Activated CD8-positive, alpha-beta T cell treated with anti-CD3 and anti-CD28 coated beads for 36 hours (primary cell): ENCODE data around the gene NDOR1. TPM values are rescaled to one million over a fixed set of nuclear protein-coding genes. Genes with fewer than 3 reads are reported as not detected.
A peak's percentile ranks its signal among the peaks of the same experiment; 100 is the strongest.

Source experiments
- ATAC-seq: fragments of 200-7000 bp; cut with Tn5 transposase; one replicate; pipeline ENCODE4 v1.10.0; 2021; ENCODE audit warnings: mild to moderate bottlenecking, moderate library complexity
- CTCF ChIA-PET: fragments of 350-600 bp; sonication (Branson Sonifier 250); formaldehyde crosslinking; loops from one replicate; lab custom pipeline; 2021; ENCODE audit warnings: antibody characterized with exemption; lab: Charles Lee
- POLR2A ChIA-PET: fragments of 350-600 bp; sonication (Branson Sonifier 250); formaldehyde crosslinking; loops from one replicate; lab custom pipeline; 2021; ENCODE audit warnings: antibody characterized with exemption; lab: Charles Lee
- DNase-seq: peaks from one replicate; pipeline ENCODE4 v3.0.0-alpha.2; 2020
- H3K27ac Mint-ChIP-seq: one replicate; pipeline ENCODE4 v1.8.0; 2021; ENCODE audit warnings: mild to moderate bottlenecking, mixed read lengths
- H3K27me3 Mint-ChIP-seq: one replicate; pipeline ENCODE4 v1.8.0; 2021; ENCODE audit warnings: mixed read lengths
- H3K36me3 Mint-ChIP-seq: one replicate; pipeline ENCODE4 v1.8.0; 2021; ENCODE audit warnings: low read depth, mixed read lengths
- H3K4me1 Mint-ChIP-seq: one replicate; pipeline ENCODE4 v1.8.0; 2021; ENCODE audit warnings: low read depth, mixed read lengths
- H3K4me3 Mint-ChIP-seq: one replicate; pipeline ENCODE4 v1.8.0; 2021; ENCODE audit warnings: mild to moderate bottlenecking, moderate library complexity, mixed read lengths
- H3K9me3 Mint-ChIP-seq: one replicate; pipeline ENCODE4 v1.8.0; 2021; ENCODE audit warnings: mixed read lengths
- CTCF ChIP-seq: fragments of 200-600 bp; IDR thresholded peaks from one replicate; pipeline ENCODE4 v1.8.0; 2022; ENCODE audit warnings: antibody characterized with exemption, mild to moderate bottlenecking
- intact Hi-C: fragments of 100-400 bp; cut with micrococcal nuclease; formaldehyde crosslinking; loops from one replicate; pipeline ENCODE4 v1.10.0; 2022
- total RNA-seq, 2 experiments: library from RNA; stranded (reverse); gene quantifications; one replicate each; pipeline ENCODE4 v1.2.3, GENCODE V29; 2021

Gene NDOR1
- total RNA-seq, 2 experiments from 2014 or later = 29.5 to 30.7 TPM

GRCh38 chr9:137224830-137225694, 19.6 kb downstream of the NDOR1 start, which contains the start of gene CYSRT1:
TSS of gene CYSRT1 (plus strand) at chr9:137225174. CDS start at chr9:137225622, 448 bp downstream.
- peak; percentile 69 for DNase-seq
- Mint-ChIP-seq H3K9me3 (no peaks in the 10 kb centered on the region), H3K4me3 (peak within 1 kb of the TSS; percentile 80), H3K4me1 (peaks cover 11% of the 10 kb centered on the region), H3K27ac (peak within 1 kb of the TSS; percentile 71), H3K27me3 (peaks cover 1% of the 10 kb centered on the region), H3K36me3 (no peaks in the 10 kb centered on the region)
- intact Hi-C loops = loop anchor here (5.0 kb wide), 1 partner anchor 103 kb away; no protein-coding TSS in a partner anchor
- POLR2A ChIA-PET = interaction anchor here (1.0 to 1.2 kb wide), 5 partner anchors 16 to 113 kb away, joined by 3 to 4 read pairs (median 3); partner anchors contain the start of gene TUBB4B
- TF ChIP-seq CTCF = no peak
- peak; percentile 4 for ATAC-seq
- CTCF ChIA-PET = interaction anchor here (0.9 to 8.9 kb wide), 10 partner anchors 11 to 178 kb away, joined by 3 to 58 read pairs (median 6); partner anchors contain the start of genes NPDC1 and SSNA1

- ATAC-seq = no peak
- ChIA-PET CTCF (interaction anchor here (0.9 to 8.9 kb wide), 9 partner anchors 11 to 179 kb away, joined by 3 to 58 read pairs (median 9); partner anchors contain the start of gene NPDC1), POLR2A (interaction anchor here (0.6 to 1.9 kb wide), 7 partner anchors 16 to 687 kb away, joined by 3 to 5 read pairs (median 3); partner anchors contain the start of genes NDOR1, TMEM203 and TUBB4B)
- Mint-ChIP-seq H3K27me3 (peaks cover 1% of the 10 kb centered on the region), H3K9me3 (no peaks in the 10 kb centered on the region), H3K4me1 (peaks cover 10% of the 10 kb centered on the region), H3K4me3 (no peak overlapping the region), H3K27ac (no peak overlapping the region), H3K36me3 (no peaks in the 10 kb centered on the region)
- TF ChIP-seq CTCF = no peak
- intact Hi-C loops = loop anchor here (5.0 kb wide), 1 partner anchor 104 kb away; no protein-coding TSS in a partner anchor
- DNase-seq = no peak
These were observed 20.3 kb downstream of the NDOR1 start for GRCh38 chr9:137225699-137226331.

- Mint-ChIP-seq H3K27ac (no peak overlapping the region), H3K27me3 (peaks cover 1% of the 10 kb centered on the region), H3K9me3 (no peaks in the 10 kb centered on the region), H3K4me3 (no peak overlapping the region), H3K36me3 (no peaks in the 10 kb centered on the region), H3K4me1 (peaks cover 9% of the 10 kb centered on the region)
- DNase-seq (no peak), ATAC-seq (no peak)
- no peak for TF ChIP-seq CTCF
- intact Hi-C loops = loop anchor here (5.0 kb wide), 1 partner anchor 104 kb away; no protein-coding TSS in a partner anchor
- ChIA-PET CTCF (interaction anchor here (0.7 to 8.9 kb wide), 17 partner anchors 10 to 179 kb away, joined by 3 to 58 read pairs (median 5); partner anchors contain the start of genes ANAPC2, NPDC1 and SSNA1), POLR2A (interaction anchor here (0.6 to 1.9 kb wide), 6 partner anchors 19 to 688 kb away, joined by 3 to 5 read pairs (median 3); partner anchors contain the start of genes NDOR1 and TMEM203)
These were observed 21.0 kb downstream of the NDOR1 start for GRCh38 chr9:137226338-137227053.

GRCh38 chr9:137227054-137227852, 21.8 kb downstream of the NDOR1 start, which contains the start of gene RNF224:
TSS of gene RNF224 (plus strand) at chr9:137227502. CDS start at chr9:137228336, 834 bp downstream.
- H3K4me1 Mint-ChIP-seq = peaks cover 9% of the 10 kb centered on the region
- intact Hi-C loops = loop anchor here (5.0 kb wide), 1 partner anchor 105 kb away; no protein-coding TSS in a partner anchor
- H3K36me3 Mint-ChIP-seq = no peaks in the 10 kb centered on the region
- ATAC-seq (peak; percentile 42), DNase-seq (peak; percentile 90)
- H3K9me3 Mint-ChIP-seq = no peaks in the 10 kb centered on the region
- peaks cover 3% of the 10 kb centered on the region for H3K27me3 Mint-ChIP-seq
- no peak within 1 kb of the TSS for H3K4me3 Mint-ChIP-seq
- CTCF ChIA-PET = interaction anchor here (0.6 to 8.9 kb wide), 23 partner anchors 9 to 198 kb away, joined by 3 to 58 read pairs (median 5); partner anchors contain the start of genes ANAPC2, NPDC1, SSNA1 and TUBB4B
- no peak within 1 kb of the TSS for H3K27ac Mint-ChIP-seq
- peak; percentile 92 for TF ChIP-seq CTCF
- POLR2A ChIA-PET = interaction anchor here (0.7 to 1.9 kb wide), 3 partner anchors 22 to 112 kb away, joined by 3 to 5 read pairs (median 4); partner anchors contain the start of genes NDOR1 and TMEM203
